Epithelial cell of proximal tubule (primary cell): Measurements from ENCODE around the gene LCE5A. TPM values are rescaled to one million over a fixed set of nuclear protein-coding genes. Genes with fewer than 3 reads are reported as not detected.
A peak's percentile ranks its signal among the peaks of the same experiment; 100 is the strongest.

Experiments
- DNase-seq: peaks from one replicate; pipeline ENCODE4 v3.0.0-alpha.2; 2011; ENCODE audit warnings: low read depth
- H3K4me3 ChIP-seq: 2 replicates; pipeline ENCODE4 v1.5.1; 2011; ENCODE audit warnings: low read depth, mild to moderate bottlenecking, low read length
- CTCF ChIP-seq: conservative IDR thresholded peaks from 2 replicates; pipeline ENCODE4 v1.5.1; 2012; ENCODE audit warnings: low read depth, mild to moderate bottlenecking, low read length
- total RNA-seq: library from RNA; depleted of rRNA; stranded (reverse); fragments of >200 nt; gene quantifications from 2 replicates; pipeline ENCODE4 v1.2.3, GENCODE V29; 2015

Gene LCE5A
- total RNA-seq, 1 donor from 2014 or later, result not detected

DNA sequence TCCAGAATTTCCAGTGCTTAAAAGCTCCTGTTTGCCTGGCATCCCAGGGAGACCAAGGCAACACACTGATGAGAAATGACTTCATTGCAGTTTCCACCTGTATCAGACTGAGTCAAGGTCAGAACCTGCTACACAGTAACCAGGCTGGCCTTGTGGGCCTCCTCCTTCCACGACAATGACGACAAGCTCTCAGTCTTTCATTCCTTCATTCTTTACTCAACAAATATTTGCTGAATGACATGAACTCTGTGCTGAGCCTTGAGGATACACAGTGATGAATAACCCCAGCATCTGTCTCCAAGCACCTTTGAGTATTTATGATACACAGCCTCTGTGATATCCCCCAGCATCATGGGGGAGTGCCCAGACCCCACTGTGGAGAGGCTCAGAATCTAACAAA lies 8.9 kb upstream of the LCE5A start:
- TF ChIP-seq CTCF, result no peak
- H3K4me3 ChIP-seq, result no peak overlapping the region
- DNase-seq, result no peak

DNA sequence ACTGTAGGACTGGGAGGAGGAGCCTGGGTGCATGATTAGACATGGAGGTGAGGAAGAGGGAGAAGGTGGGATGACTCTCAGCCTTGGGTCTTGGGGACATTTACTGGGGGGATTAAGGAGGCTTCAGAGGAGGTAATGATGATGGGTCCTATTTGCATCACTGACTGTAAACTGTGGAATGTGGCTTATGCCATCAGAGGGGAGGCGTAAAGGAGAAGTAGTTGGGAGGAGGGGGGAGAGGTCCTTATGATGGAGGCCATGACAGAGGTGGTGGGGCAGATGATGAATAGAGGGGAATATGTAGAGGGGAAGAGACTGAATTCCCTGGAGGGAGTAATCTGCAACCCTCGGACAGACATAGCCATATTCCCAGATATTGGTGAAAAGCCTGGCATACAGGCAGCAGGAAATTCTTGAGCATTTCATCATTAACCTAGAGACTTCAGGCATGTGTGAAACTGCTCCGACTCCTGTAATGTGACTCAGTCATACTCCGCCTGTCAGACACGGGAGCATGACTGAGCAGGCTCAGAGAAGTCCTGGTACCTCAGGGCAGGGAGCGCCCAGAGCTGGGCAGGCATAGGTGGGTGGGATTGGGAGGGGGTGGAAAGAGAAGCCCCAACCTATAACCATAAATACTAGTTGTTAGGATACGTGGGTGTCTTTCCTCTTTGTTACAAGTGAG lies 8.0 kb upstream of the LCE5A start:
- no peak for TF ChIP-seq CTCF
- DNase-seq, result no peak
- H3K4me3 ChIP-seq, result no peak overlapping the region

GRCh38 chr1:152505083-152505482 lies 5.5 kb upstream of the LCE5A start:
- no peak overlapping the region for H3K4me3 ChIP-seq
- TF ChIP-seq CTCF, result no peak
- no peak for DNase-seq

DNA sequence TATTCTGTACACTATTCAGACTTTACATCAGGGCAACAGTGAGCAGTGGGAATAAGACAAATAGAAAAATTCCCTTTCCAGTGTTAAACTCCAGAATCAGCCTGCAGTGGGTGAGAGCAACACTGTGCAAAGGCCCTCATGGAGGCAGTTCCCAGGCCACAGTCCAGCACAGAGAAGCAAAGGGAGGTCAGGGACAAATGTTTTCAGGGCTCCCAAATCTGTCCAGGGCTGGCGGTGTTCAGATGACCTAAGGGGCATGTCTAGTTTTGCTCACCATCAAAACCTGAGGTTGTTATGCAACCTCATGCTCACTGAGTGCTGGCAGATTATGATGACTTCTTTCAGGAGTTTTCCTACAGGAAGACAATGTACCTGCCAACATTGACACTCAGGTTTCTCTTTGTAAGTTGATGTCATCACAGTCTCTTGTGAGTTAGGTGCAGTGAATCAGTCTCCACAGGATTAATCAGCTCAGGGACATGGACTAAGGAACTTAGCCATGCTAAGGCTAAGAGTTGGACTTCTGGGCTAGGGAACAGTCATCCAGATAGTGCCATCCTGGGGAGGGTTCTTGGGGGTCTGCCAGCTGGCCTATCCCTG lies 3.6 kb upstream of the LCE5A start:
- no peak for TF ChIP-seq CTCF
- no peak for DNase-seq
- H3K4me3 ChIP-seq, result no peak overlapping the region

DNA sequence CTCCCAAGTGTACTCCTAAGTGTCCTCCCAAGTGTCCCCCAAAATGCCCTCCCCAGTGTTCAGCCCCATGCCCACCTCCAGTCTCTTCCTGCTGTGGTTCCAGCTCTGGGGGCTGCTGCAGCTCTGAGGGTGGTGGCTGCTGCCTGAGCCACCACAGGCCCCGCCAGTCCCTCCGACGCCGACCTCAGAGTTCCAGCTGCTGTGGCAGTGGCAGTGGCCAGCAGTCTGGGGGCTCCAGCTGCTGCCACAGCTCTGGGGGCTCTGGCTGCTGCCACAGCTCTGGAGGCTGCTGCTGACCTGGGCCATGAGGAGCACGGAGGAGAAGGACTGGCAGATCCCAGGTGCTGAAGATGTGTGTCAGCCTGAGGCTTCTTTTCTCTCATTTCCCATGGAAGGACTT lies 993 bp downstream of the LCE5A start:
- H3K4me3 ChIP-seq, result no peak overlapping the region
- no peak for TF ChIP-seq CTCF

DNA sequence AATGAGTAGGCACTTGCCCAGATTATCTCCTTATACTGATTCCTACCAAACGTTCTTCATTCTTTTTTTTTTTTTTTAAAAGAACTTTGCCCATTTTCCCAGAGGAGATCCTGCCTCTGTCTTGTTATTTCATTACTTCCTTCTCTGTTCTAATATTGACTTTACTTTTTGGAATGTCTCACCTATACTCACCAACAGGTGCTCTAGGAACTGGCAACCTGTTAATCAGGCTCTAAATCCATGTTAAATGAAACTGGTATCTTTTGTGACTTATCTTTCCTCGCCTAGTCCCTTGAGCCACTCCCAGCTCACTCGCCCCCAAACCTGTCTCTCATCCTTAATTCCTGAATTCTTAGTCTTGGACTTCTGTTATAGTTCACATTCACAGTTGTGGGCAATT lies 2.5 kb downstream of the LCE5A start:
- no peak for TF ChIP-seq CTCF
- no peak overlapping the region for H3K4me3 ChIP-seq
- DNase-seq, result no peak

More for the DNA sequence above, 993 bp downstream of the LCE5A start:
- DNase-seq, result no peak

DNA sequence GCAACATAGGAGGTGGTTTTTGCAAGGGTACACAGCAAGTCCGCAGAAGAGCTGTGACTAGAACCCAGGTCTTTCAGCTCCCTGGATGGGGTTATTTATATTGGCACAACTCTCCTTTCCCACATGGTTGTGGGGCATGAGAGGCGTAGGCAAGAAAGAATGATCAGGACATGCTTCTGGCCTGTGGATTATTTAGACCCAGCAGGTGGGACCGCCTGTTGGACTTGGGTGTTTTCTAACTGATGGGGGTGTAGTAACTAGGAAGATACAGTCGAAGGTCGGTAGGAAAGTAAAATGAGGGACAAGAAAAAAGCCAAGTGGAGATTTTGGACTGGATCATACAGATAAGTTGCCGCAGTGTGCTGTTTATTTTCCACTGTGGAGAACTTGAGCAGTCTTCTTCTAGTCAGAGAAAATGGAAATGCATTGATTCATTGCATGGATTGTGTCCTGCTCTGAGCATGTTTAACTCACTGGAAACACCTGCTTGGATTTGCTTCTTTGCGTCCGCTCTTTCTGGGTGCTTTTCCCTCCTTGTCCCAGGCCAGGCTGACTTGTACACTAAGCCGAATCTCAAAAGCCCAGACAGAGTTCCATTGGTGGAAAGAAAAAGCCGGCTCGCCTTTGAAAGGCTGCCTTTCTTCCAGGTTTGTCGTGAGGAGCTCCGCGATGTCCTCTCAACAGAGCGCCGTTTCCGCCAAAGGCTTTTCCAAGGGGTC lies 4.3 kb downstream of the LCE5A start:
- H3K4me3 ChIP-seq, result peak overlapping the region; percentile 33
- no peak for TF ChIP-seq CTCF
- DNase-seq, result no peak
